CD4-positive, CD25-positive, alpha-beta regulatory T cell (primary cell): Measurements from ENCODE around the gene NLRP6. TPM values are rescaled to one million over a fixed set of nuclear protein-coding genes. Genes with fewer than 3 reads are reported as not detected.
"Not testable (repeated sequence)": the region's sequence is repeated elsewhere in the genome, so short reads cannot be mapped to it uniquely, and the experiment has no call there.

Source experiments
- ATAC-seq, 2 donors: fragments of 150-1000 bp; cut with Tn5 transposase; one replicate each; pipeline ENCODE4 v1.10.0; 2021; ENCODE audit warnings: low read depth in 2 of 2, moderate number of reproducible peaks in 2 of 2, moderate library complexity in 1 of 2
- DNase-seq, 3 donors: peaks; one replicate each; pipeline versions ENCODE4 v3.0.0 to v3.0.0-alpha.2; 2012 to 2022; ENCODE audit warnings: mixed read lengths in 1 of 3
- H3K27ac ChIP-seq: one replicate; pipeline ENCODE4 v1.7.0; 2013; ENCODE audit warnings: mild to moderate bottlenecking, low read length; ENCODE audit not compliant: insufficient read depth, poor library complexity, severe bottlenecking
- H3K27me3 ChIP-seq: one replicate; pipeline ENCODE4 v1.7.0; 2013; ENCODE audit warnings: low read length; ENCODE audit not compliant: control insufficient read depth, insufficient read depth
- H3K36me3 ChIP-seq: one replicate; pipeline ENCODE4 v1.7.0; 2013; ENCODE audit warnings: mild to moderate bottlenecking, low read length, moderate library complexity; ENCODE audit not compliant: control insufficient read depth, insufficient read depth
- H3K4me1 ChIP-seq: 2 replicates; pipeline ENCODE4 v1.7.0; 2013; ENCODE audit warnings: mild to moderate bottlenecking, low read length; ENCODE audit not compliant: insufficient read depth, control insufficient read depth, poor library complexity, severe bottlenecking
- H3K4me3 ChIP-seq: one replicate; pipeline ENCODE4 v1.7.0; 2013; ENCODE audit warnings: low read depth, mild to moderate bottlenecking, low read length, moderate library complexity
- H3K9me3 ChIP-seq, 2 experiments: 1 replicate in 1 of 2; 2 replicates in 1 of 2; pipeline ENCODE4 v1.7.0; 2013; ENCODE audit warnings: low read length in 2 of 2, mild to moderate bottlenecking in 1 of 2, moderate library complexity in 1 of 2; ENCODE audit not compliant: control insufficient read depth in 2 of 2
- H3K27ac Mint-ChIP-seq, 3 donors: one replicate each; pipeline ENCODE4 v1.8.0; 2020 to 2022; ENCODE audit warnings: mild to moderate bottlenecking in 3 of 3, mixed read lengths in 3 of 3, moderate library complexity in 2 of 3
- H3K27me3 Mint-ChIP-seq: one replicate; pipeline ENCODE4 v1.8.0; 2022; ENCODE audit warnings: mild to moderate bottlenecking, mixed read lengths
- H3K36me3 Mint-ChIP-seq: one replicate; pipeline ENCODE4 v1.8.0; 2020; ENCODE audit warnings: mixed read lengths
- H3K4me1 Mint-ChIP-seq, 4 donors: one replicate each; pipeline ENCODE4 v1.8.0; 2020 to 2022; ENCODE audit warnings: mixed read lengths in 4 of 4, mild to moderate bottlenecking in 1 of 4
- H3K4me3 Mint-ChIP-seq, 4 donors: one replicate each; pipeline ENCODE4 v1.8.0; 2020 to 2022; ENCODE audit warnings: mild to moderate bottlenecking in 4 of 4, mixed read lengths in 4 of 4, moderate library complexity in 3 of 4
- H3K9me3 Mint-ChIP-seq, 7 donors: one replicate each; pipeline ENCODE4 v1.8.0; 2020 to 2022; ENCODE audit warnings: mixed read lengths in 7 of 7, mild to moderate bottlenecking in 3 of 7, moderate library complexity in 2 of 7
- polyA plus RNA-seq, 4 donors: library from polyadenylated mRNA; unstranded; fragments of 300-500 nt; fragmentation: Illumina TruSeq; gene quantifications; one replicate each; pipeline ENCODE4 v1.2.3, GENCODE V29; 2021
- total RNA-seq: library from RNA; stranded (reverse); gene quantifications from one replicate; pipeline ENCODE4 v1.2.3, GENCODE V29; 2022

Gene NLRP6
- total and polyA plus RNA-seq, 5 donors from 2014 or later = 0.36 to 4.0 (median 1.8) TPM

GRCh38 chr11:236774-237767 is 41.1 kb upstream of the NLRP6 start, which contains the start of gene PSMD13:
Gene PSMD13, plus strand, starts transcription at chr11:236976. Its CDS starts 74 bp downstream, at chr11:237050.
- Mint-ChIP-seq H3K4me1 (peaks cover 22 to 62% (median 31%) of the 10 kb centered on the region in 4 donors), H3K36me3 (peaks cover 11% of the 10 kb centered on the region), H3K27ac (peak within 1 kb of the TSS; percentile 98 to 100 (median 98)), H3K27me3 (no peaks in the 10 kb centered on the region), H3K9me3 (no peaks in the 10 kb centered on the region), H3K4me3 (peak within 1 kb of the TSS; percentile 96 to 99 (median 98))
- Histone ChIP-seq H3K4me1 (peaks cover 25% of the 10 kb centered on the region), H3K9me3 (no peaks in the 10 kb centered on the region), H3K27me3 (no peaks in the 10 kb centered on the region), H3K4me3 (peak within 1 kb of the TSS; percentile 92), H3K36me3 (peaks cover 29% of the 10 kb centered on the region), H3K27ac (peak within 1 kb of the TSS; percentile 99)
- peak; percentile 82 to 91 (median 88) for DNase-seq
- ATAC-seq = peak; percentile 85 to 86

- not testable (repeated sequence) for DNase-seq, ATAC-seq, H3K27me3 Mint-ChIP-seq, H3K27ac ChIP-seq, H3K27me3 ChIP-seq, H3K9me3 Mint-ChIP-seq, H3K9me3 ChIP-seq
- H3K27ac Mint-ChIP-seq = peak overlapping the region in 2 of 3 donors; percentile 25 to 98
- H3K36me3 Mint-ChIP-seq = peaks cover 18% of the 10 kb centered on the region
- Histone ChIP-seq H3K4me3 (peak overlapping the region; percentile 92), H3K36me3 (peaks cover 35% of the 10 kb centered on the region), H3K4me1 (peaks cover 25% of the 10 kb centered on the region)
- H3K4me3 Mint-ChIP-seq = peak overlapping the region; percentile 96 to 99 (median 98)
- peaks cover 23 to 64% (median 35%) of the 10 kb centered on the region in 4 donors for H3K4me1 Mint-ChIP-seq
Measured at GRCh38 chr11:238346-238745, 39.9 kb upstream of the NLRP6 start.

GRCh38 chr11:240315-240714 is 37.9 kb upstream of the NLRP6 start:
- Mint-ChIP-seq H3K9me3 (no peaks in the 10 kb centered on the region), H3K4me3 (peak overlapping the region in 1 of 4 donors; percentile 96), H3K4me1 (peaks cover 23 to 59% (median 34%) of the 10 kb centered on the region in 4 donors), H3K27ac (no peak overlapping the region), H3K27me3 (no peaks in the 10 kb centered on the region), H3K36me3 (peaks cover 27% of the 10 kb centered on the region)
- Histone ChIP-seq H3K27ac (no peak overlapping the region), H3K4me3 (no peak overlapping the region), H3K27me3 (no peaks in the 10 kb centered on the region), H3K9me3 (no peaks in the 10 kb centered on the region), H3K36me3 (peaks cover 54% of the 10 kb centered on the region), H3K4me1 (peaks cover 22% of the 10 kb centered on the region)
- no peak for ATAC-seq
- no peak for DNase-seq

- H3K27ac Mint-ChIP-seq = no peak overlapping the region
- H3K9me3 Mint-ChIP-seq = peaks cover 0 to under 1% (median 0%) of the 10 kb centered on the region in 7 donors
- peaks cover 22 to 58% (median 28%) of the 10 kb centered on the region in 4 donors for H3K4me1 Mint-ChIP-seq
- no peaks in the 10 kb centered on the region for H3K27me3 Mint-ChIP-seq
- H3K36me3 ChIP-seq = peaks cover 67% of the 10 kb centered on the region
- H3K4me3 ChIP-seq = no peak overlapping the region
- H3K4me1 ChIP-seq = peaks cover 15% of the 10 kb centered on the region
- no peaks in the 10 kb centered on the region for H3K27me3 ChIP-seq
- no peaks in the 10 kb centered on the region for H3K9me3 ChIP-seq
- no peak overlapping the region for H3K27ac ChIP-seq
- peaks cover 35% of the 10 kb centered on the region for H3K36me3 Mint-ChIP-seq
- ATAC-seq = no peak
- H3K4me3 Mint-ChIP-seq = peak overlapping the region in 2 of 4 donors; percentile 22 to 86
- DNase-seq = no peak
Measured at GRCh38 chr11:241634-242033, 36.6 kb upstream of the NLRP6 start.

GRCh38 chr11:244376-244775 is 33.8 kb upstream of the NLRP6 start:
- Histone ChIP-seq H3K4me3 (no peak overlapping the region), H3K4me1 (no peaks in the 10 kb centered on the region), H3K9me3 (no peaks in the 10 kb centered on the region), H3K27ac (no peak overlapping the region), H3K36me3 (peaks cover 87% of the 10 kb centered on the region), H3K27me3 (no peaks in the 10 kb centered on the region)
- no peak for ATAC-seq
- no peaks in the 10 kb centered on the region for H3K27me3 Mint-ChIP-seq
- DNase-seq = no peak
- H3K36me3 Mint-ChIP-seq = peaks cover 53% of the 10 kb centered on the region
- peaks cover 0 to 1% (median 0%) of the 10 kb centered on the region in 7 donors for H3K9me3 Mint-ChIP-seq
- H3K4me3 Mint-ChIP-seq = no peak overlapping the region
- peaks cover 15 to 35% (median 20%) of the 10 kb centered on the region in 4 donors for H3K4me1 Mint-ChIP-seq
- no peak overlapping the region for H3K27ac Mint-ChIP-seq

GRCh38 chr11:249062-249461 is 29.1 kb upstream of the NLRP6 start:
- no peak overlapping the region for H3K4me3 ChIP-seq
- peaks cover 0 to 17% (median 4%) of the 10 kb centered on the region in 4 donors for H3K4me1 Mint-ChIP-seq
- no peaks in the 10 kb centered on the region for H3K27me3 Mint-ChIP-seq
- DNase-seq = no peak
- peaks cover 0 to 1% (median 0%) of the 10 kb centered on the region in 7 donors for H3K9me3 Mint-ChIP-seq
- peak overlapping the region in 1 of 3 donors; percentile 84 for H3K27ac Mint-ChIP-seq
- no peak overlapping the region for H3K4me3 Mint-ChIP-seq
- H3K9me3 ChIP-seq = no peaks in the 10 kb centered on the region
- H3K27me3 ChIP-seq = no peaks in the 10 kb centered on the region
- H3K36me3 Mint-ChIP-seq = peaks cover 55% of the 10 kb centered on the region
- H3K27ac ChIP-seq = no peak overlapping the region
- H3K4me1 ChIP-seq = peaks cover 3% of the 10 kb centered on the region
- peaks cover 89% of the 10 kb centered on the region for H3K36me3 ChIP-seq
- ATAC-seq = no peak

- ATAC-seq (no peak), DNase-seq (no peak)
- Mint-ChIP-seq H3K4me1 (peaks cover 0 to 16% (median 4%) of the 10 kb centered on the region in 4 donors), H3K9me3 (peaks cover 0 to 1% (median 0%) of the 10 kb centered on the region in 7 donors), H3K36me3 (peaks cover 49% of the 10 kb centered on the region), H3K27me3 (no peaks in the 10 kb centered on the region), H3K4me3 (peak overlapping the region in 1 of 4 donors; percentile 10), H3K27ac (no peak overlapping the region)
- Histone ChIP-seq H3K27me3 (no peaks in the 10 kb centered on the region), H3K36me3 (peaks cover 77% of the 10 kb centered on the region), H3K9me3 (no peaks in the 10 kb centered on the region), H3K27ac (peak overlapping the region; percentile 29), H3K4me1 (peaks cover 3% of the 10 kb centered on the region), H3K4me3 (no peak overlapping the region)
Measured at GRCh38 chr11:250274-250673, 27.9 kb upstream of the NLRP6 start.
